Neural cell (in vitro differentiated cells): Measurements from ENCODE around the gene C4A. TPM values are rescaled to one million over a fixed set of nuclear protein-coding genes. Genes with fewer than 3 reads are reported as not detected.

Experiments
- H2AFZ ChIP-seq: fragments of 200-600, 300-800 bp; sonication (generic), shearing (Covaris generic); 2 replicates; pipeline ENCODE4 v1.6.0; 2014; ENCODE audit warnings: low read depth, mild to moderate bottlenecking, antibody characterized with exemption, low read length, moderate library complexity
- H3F3A ChIP-seq: fragments of 200-600 bp; shearing (Covaris generic); 2 replicates; pipeline ENCODE4 v1.6.1; 2016; ENCODE audit warnings: mild to moderate bottlenecking, moderate library complexity, mixed read lengths, antibody characterized with exemption, low read length; ENCODE audit not compliant: insufficient read depth, poor library complexity, severe bottlenecking
- H3K27ac ChIP-seq: fragments of 200-600, 300-800 bp; sonication (generic), shearing (Covaris generic); 2 replicates; pipeline ENCODE4 v1.5.1; 2014; ENCODE audit warnings: mild to moderate bottlenecking, low read length, moderate library complexity
- H3K27me3 ChIP-seq: fragments of 300-800, 200-600 bp; sonication (generic), shearing (Covaris generic); 2 replicates; pipeline ENCODE4 v1.6.0; 2014; ENCODE audit warnings: mild to moderate bottlenecking, low read depth, low read length, moderate library complexity; ENCODE audit not compliant: insufficient read depth
- H3K36me3 ChIP-seq: fragments of 300-800, 200-600 bp; sonication (generic), shearing (Covaris generic); 2 replicates; pipeline ENCODE4 v1.5.1; 2014; ENCODE audit warnings: mild to moderate bottlenecking, antibody characterized with exemption, low read length, moderate library complexity; ENCODE audit not compliant: insufficient read depth
- H3K4me2 ChIP-seq: fragments of 300-800, 200-600 bp; sonication (generic), shearing (Covaris generic); 2 replicates; pipeline ENCODE4 v1.6.0; 2014; ENCODE audit warnings: mild to moderate bottlenecking, low read length
- H3K4me3 ChIP-seq: fragments of 300-800, 200-600 bp; sonication (generic), shearing (Covaris generic); 2 replicates; pipeline ENCODE4 v1.5.1; 2014; ENCODE audit warnings: mild to moderate bottlenecking, low read length, moderate library complexity
- H3K79me2 ChIP-seq: fragments of 200-600 bp; shearing (Covaris generic); replicated peaks from 2 replicates; pipeline ENCODE4 v1.6.0; 2014; ENCODE audit warnings: mild to moderate bottlenecking, low read length, moderate library complexity; ENCODE audit not compliant: insufficient read depth
- H3K9ac ChIP-seq: fragments of 300-800, 200-600 bp; sonication (generic), shearing (Covaris generic); 2 replicates; pipeline ENCODE4 v1.6.1; 2016; ENCODE audit warnings: mild to moderate bottlenecking, low read length, mixed read lengths
- H3K9me2 ChIP-seq: fragments of 200-600 bp; shearing (Covaris generic); 2 replicates; pipeline ENCODE4 v1.6.1; 2016; ENCODE audit warnings: mild to moderate bottlenecking, low read length, mixed read lengths; ENCODE audit not compliant: insufficient read depth
- H3K9me3 ChIP-seq: fragments of 200-600, 300-800 bp; sonication (generic), shearing (Covaris generic); 2 replicates; pipeline ENCODE4 v1.6.1; 2016; ENCODE audit warnings: mild to moderate bottlenecking, mixed run types, low read length, moderate library complexity, mixed read lengths
- H4K20me1 ChIP-seq: fragments of 200-600 bp; shearing (Covaris generic); 2 replicates; pipeline ENCODE4 v1.6.1; 2016; ENCODE audit warnings: mild to moderate bottlenecking, mixed run types; ENCODE audit not compliant: insufficient read depth
- CTCF ChIP-seq: fragments of 450-650 bp; IDR thresholded peaks from 2 replicates; pipeline ENCODE4 v1.5.1; 2014; ENCODE audit warnings: antibody characterized with exemption, mild to moderate bottlenecking, moderate library complexity; ENCODE audit not compliant: poor library complexity, severe bottlenecking
- EP300 ChIP-seq: fragments of 450-650 bp; conservative IDR thresholded peaks from 2 replicates; pipeline ENCODE4 v1.6.1; 2014; ENCODE audit warnings: antibody characterized with exemption, mild to moderate bottlenecking, moderate library complexity; ENCODE audit not compliant: poor library complexity, severe bottlenecking
- EZH2 ChIP-seq: fragments of 200-600, 300-800 bp; shearing (Covaris generic), sonication (generic); IDR thresholded peaks from 2 replicates; pipeline ENCODE4 v1.6.1; 2014; ENCODE audit warnings: antibody characterized with exemption, low read length, borderline replicate concordance, mild to moderate bottlenecking; ENCODE audit not compliant: insufficient read depth, poor library complexity, severe bottlenecking
- MXI1 ChIP-seq: fragments of 450-650 bp; conservative IDR thresholded peaks from 2 replicates; pipeline ENCODE4 v1.6.1; 2014; ENCODE audit warnings: antibody characterized with exemption, mild to moderate bottlenecking; ENCODE audit not compliant: poor library complexity, severe bottlenecking
- POLR2AphosphoS5 ChIP-seq: IDR thresholded peaks from 2 replicates; pipeline ENCODE4 v1.6.1; 2012
- RAD21 ChIP-seq: fragments of 450-650 bp; conservative IDR thresholded peaks from 2 replicates; pipeline ENCODE4 v1.6.1; 2014; ENCODE audit warnings: antibody characterized with exemption, mild to moderate bottlenecking, moderate library complexity
- REST ChIP-seq: IDR thresholded peaks from 2 replicates; pipeline ENCODE4 v1.6.1; 2012; ENCODE audit warnings: borderline replicate concordance
- SMC3 ChIP-seq: fragments of 450-650 bp; conservative IDR thresholded peaks from 2 replicates; pipeline ENCODE4 v1.6.1; 2014; ENCODE audit warnings: antibody characterized with exemption, mild to moderate bottlenecking, moderate library complexity; ENCODE audit not compliant: poor library complexity
- TAF1 ChIP-seq: IDR thresholded peaks from 2 replicates; pipeline ENCODE4 v1.6.1; 2012; ENCODE audit warnings: low read depth
- polyA plus RNA-seq: library from polyadenylated mRNA; depleted of rRNA; stranded (reverse); fragments of >200 nt; gene quantifications from 2 replicates; pipeline ENCODE4 v1.2.3, GENCODE V29; 2014

C4A gene
- polyA plus RNA-seq, 1 donor from 2014 or later = 4.4 TPM

- Histone ChIP-seq H3K79me2 (peaks cover 6% of the 10 kb centered on the region), H3F3A (no peaks in the 10 kb centered on the region), H3K27ac (no peak overlapping the region), H3K27me3 (no peaks in the 10 kb centered on the region), H3K36me3 (no peaks in the 10 kb centered on the region), H3K9ac (no peak overlapping the region), H3K4me3 (no peak overlapping the region), H3K4me2 (no peak overlapping the region), H4K20me1 (no peaks in the 10 kb centered on the region), H3K9me2 (no peaks in the 10 kb centered on the region), H2AFZ (no peak overlapping the region), H3K9me3 (no peaks in the 10 kb centered on the region)
- TF ChIP-seq SMC3 (no peak), TAF1 (no peak), REST (no peak), CTCF (no peak), MXI1 (no peak), EZH2 (no peak), EP300 (no peak), POLR2AphosphoS5 (no peak), RAD21 (no peak)
Measured at GRCh38 chr6:31952890-31953289, 29.0 kb upstream of the C4A start.

- Histone ChIP-seq H3K4me3 (no peak overlapping the region), H3F3A (no peaks in the 10 kb centered on the region), H3K4me2 (no peak overlapping the region), H3K27ac (no peak overlapping the region), H3K9me2 (no peaks in the 10 kb centered on the region), H3K9ac (no peak overlapping the region), H3K79me2 (peaks cover 19% of the 10 kb centered on the region), H4K20me1 (no peaks in the 10 kb centered on the region), H2AFZ (no peak overlapping the region), H3K27me3 (no peaks in the 10 kb centered on the region), H3K36me3 (no peaks in the 10 kb centered on the region), H3K9me3 (no peaks in the 10 kb centered on the region)
- TF ChIP-seq REST (no peak), SMC3 (no peak), TAF1 (no peak), EP300 (no peak), CTCF (no peak), RAD21 (no peak), EZH2 (no peak), MXI1 (no peak), POLR2AphosphoS5 (no peak)
Measured at GRCh38 chr6:31954511-31954910, 27.3 kb upstream of the C4A start.
